Measurements from ENCODE around the gene CAMK2B.

Gene CAMK2B

DNA sequence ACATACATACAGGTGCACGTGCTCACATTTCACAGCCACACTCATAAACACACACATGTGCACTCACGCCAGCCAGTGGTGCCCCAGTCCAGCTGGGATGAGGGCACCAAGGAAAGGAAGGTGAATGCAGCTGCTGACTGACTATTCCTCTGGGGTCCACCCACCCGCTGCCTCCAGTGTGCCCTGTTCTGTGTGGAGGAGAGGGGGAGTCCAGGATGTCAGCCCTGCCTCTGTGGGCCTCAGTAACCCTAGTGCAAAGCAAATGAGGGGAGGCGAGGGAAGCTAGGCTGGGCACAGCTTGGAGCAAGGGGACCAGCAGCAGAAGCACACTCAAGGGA, 67.0 kb downstream of the CAMK2B start:
- TF ChIP-seq SIN3A (IDR thresholded peaks at IDR 0.05; ENCODE audit: borderline replicate concordance, insufficient read depth, low read length) (no peak), FOXP2 (optimal IDR thresholded peaks at IDR 0.05; ENCODE audit: borderline replicate concordance, extremely low read depth, extremely low read length, insufficient read depth) (no peak), POLR2AphosphoS5 (IDR thresholded peaks at IDR 0.05; ENCODE audit: low read depth, low read length) (no peak), TAF1 (IDR thresholded peaks at IDR 0.05; ENCODE audit: borderline replicate concordance, insufficient read depth, low read length) (no peak)
- TF ChIP-seq, protein P1, sequence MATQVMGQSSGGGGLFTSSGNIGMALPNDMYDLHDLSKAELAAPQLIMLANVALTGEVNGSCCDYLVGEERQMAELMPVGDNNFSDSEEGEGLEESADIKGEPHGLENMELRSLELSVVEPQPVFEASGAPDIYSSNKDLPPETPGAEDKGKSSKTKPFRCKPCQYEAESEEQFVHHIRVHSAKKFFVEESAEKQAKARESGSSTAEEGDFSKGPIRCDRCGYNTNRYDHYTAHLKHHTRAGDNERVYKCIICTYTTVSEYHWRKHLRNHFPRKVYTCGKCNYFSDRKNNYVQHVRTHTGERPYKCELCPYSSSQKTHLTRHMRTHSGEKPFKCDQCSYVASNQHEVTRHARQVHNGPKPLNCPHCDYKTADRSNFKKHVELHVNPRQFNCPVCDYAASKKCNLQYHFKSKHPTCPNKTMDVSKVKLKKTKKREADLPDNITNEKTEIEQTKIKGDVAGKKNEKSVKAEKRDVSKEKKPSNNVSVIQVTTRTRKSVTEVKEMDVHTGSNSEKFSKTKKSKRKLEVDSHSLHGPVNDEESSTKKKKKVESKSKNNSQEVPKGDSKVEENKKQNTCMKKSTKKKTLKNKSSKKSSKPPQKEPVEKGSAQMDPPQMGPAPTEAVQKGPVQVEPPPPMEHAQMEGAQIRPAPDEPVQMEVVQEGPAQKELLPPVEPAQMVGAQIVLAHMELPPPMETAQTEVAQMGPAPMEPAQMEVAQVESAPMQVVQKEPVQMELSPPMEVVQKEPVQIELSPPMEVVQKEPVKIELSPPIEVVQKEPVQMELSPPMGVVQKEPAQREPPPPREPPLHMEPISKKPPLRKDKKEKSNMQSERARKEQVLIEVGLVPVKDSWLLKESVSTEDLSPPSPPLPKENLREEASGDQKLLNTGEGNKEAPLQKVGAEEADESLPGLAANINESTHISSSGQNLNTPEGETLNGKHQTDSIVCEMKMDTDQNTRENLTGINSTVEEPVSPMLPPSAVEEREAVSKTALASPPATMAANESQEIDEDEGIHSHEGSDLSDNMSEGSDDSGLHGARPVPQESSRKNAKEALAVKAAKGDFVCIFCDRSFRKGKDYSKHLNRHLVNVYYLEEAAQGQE (IDR thresholded peaks at IDR 0.05; ENCODE audit: insufficient read depth in 1 of 2, low read depth in 2 of 2, low read length in 2 of 2): no peak

DNA sequence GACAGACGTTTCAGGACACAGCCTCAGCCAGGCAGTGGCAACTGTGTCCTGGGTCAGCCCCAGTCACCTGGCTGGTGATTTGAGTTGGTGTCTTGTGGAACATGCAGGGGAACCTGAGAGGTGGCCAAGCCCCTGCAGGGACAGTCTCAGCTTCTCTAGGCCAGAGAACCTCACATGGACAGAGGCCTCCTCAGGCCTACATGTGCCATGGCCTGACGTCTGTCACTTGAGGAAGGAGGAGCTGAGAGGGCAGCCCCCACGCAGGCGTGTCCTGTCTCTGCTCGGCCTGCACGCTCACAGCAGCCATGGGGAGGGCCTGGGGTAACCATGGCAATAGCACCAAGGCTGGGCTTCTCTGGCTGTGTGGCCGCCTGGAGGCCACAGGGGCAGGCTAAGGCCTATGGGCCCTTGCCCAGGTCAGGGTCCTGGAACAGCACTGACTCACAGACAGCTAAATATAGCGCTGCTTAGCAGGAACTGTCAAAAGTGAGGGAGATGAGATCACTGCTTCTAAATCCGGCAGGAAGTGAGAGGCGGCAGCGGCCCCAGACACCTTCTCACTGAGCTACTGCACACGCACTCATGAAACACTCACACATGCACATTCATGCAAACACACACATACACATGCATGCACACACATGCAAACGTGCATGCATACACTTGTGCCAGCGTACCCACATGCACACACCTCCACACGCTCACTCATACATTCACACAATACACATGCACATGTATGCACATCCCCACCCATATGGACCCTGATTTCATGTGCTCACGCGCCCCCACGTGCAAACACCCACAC, 67.6 kb downstream of the CAMK2B start:
- TF ChIP-seq SIN3A (IDR thresholded peaks at IDR 0.05; ENCODE audit: borderline replicate concordance, insufficient read depth, low read length) (no peak), TAF1 (IDR thresholded peaks at IDR 0.05; ENCODE audit: borderline replicate concordance, insufficient read depth, low read length) (no peak), FOXP2 (optimal IDR thresholded peaks at IDR 0.05; ENCODE audit: borderline replicate concordance, extremely low read depth, extremely low read length, insufficient read depth) (no peak), POLR2AphosphoS5 (IDR thresholded peaks at IDR 0.05; ENCODE audit: low read depth, low read length) (0 out of 2 replicates have a peak, but pooled peaks have one; percentile 21)
- TF ChIP-seq, protein P1 (IDR thresholded peaks at IDR 0.05; ENCODE audit: insufficient read depth in 1 of 2, low read depth in 2 of 2, low read length in 2 of 2): peak in 1 of 2 experiments; percentile 46; a peak in 1 of 4 replicates

DNA sequence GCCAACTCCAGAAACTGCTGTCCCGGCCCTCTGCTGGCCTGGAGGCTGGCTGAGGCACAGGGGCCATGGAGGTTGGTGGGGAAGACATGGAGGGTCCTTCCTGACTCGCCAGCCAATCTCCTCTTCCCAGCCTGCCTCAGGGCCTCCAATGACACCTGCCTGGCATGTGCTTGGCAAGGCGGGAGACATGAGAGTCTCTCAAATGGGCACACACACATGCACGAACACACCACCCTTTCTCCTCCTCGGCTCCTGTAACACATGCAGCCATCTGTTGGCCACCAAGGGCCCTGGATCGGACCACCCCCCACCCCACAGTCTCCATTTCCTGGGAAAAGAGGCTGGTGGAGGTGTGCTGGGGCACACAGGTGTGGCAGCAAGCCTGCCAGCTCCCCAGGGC, 68.2 kb downstream of the CAMK2B start:
- TF ChIP-seq, protein P1 (IDR thresholded peaks at IDR 0.05; ENCODE audit: insufficient read depth in 1 of 2, low read depth in 2 of 2, low read length in 2 of 2): no peak
- no peak for TF ChIP-seq TAF1 (IDR thresholded peaks at IDR 0.05; ENCODE audit: borderline replicate concordance, insufficient read depth, low read length)
- TF ChIP-seq FOXP2 (optimal IDR thresholded peaks at IDR 0.05; ENCODE audit: borderline replicate concordance, extremely low read depth, extremely low read length, insufficient read depth): no peak
- TF ChIP-seq SIN3A (IDR thresholded peaks at IDR 0.05; ENCODE audit: borderline replicate concordance, insufficient read depth, low read length): no peak
- TF ChIP-seq POLR2AphosphoS5 (IDR thresholded peaks at IDR 0.05; ENCODE audit: low read depth, low read length): no peak

DNA sequence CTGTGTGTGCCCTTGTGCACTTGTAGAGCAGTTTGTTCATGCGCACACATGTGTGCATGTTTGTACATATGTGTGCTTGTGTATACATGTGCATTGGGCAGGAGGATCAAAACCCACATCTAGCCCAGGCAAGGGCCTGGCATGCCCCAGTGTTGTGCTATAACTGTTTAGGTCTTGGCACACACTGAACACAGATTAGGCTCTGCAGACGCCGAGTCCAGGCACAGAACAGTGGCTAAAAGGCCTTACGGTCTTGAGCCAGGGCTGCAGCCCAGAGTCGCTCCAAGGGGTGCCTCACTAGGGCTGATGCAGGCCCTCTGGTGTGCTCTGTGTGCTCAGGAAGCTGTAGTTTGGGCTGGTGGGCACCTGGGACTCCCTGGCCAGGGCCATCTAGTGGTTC, 68.9 kb downstream of the CAMK2B start:
- no peak for TF ChIP-seq TAF1 (IDR thresholded peaks at IDR 0.05; ENCODE audit: borderline replicate concordance, insufficient read depth, low read length)

DNA sequence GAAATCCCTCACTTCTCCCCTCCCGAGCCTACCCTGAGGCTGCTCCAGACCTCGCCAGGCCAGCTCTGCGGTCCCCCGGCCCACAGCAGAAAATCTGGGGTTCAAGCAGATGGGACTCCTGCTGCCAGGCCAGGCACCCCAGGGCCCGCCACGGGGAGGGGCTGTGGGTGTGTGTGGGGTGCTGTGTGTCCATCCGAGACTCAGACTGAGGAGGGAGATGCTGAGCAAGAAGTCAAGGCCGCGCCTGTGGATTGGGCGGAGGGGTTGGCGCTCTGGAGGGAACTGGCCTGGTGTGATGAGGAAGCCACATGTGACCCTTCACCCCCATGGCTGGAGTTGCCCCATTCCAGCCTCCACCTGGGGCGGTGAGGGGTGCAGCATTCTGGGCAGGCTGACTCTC, 73.5 kb downstream of the CAMK2B start:
- TF ChIP-seq, protein P1 (IDR thresholded peaks at IDR 0.05; ENCODE audit: insufficient read depth in 1 of 2, low read depth in 2 of 2, low read length in 2 of 2): no peak
- TF ChIP-seq SIN3A (IDR thresholded peaks at IDR 0.05; ENCODE audit: borderline replicate concordance, insufficient read depth, low read length) (no peak), TAF1 (IDR thresholded peaks at IDR 0.05; ENCODE audit: borderline replicate concordance, insufficient read depth, low read length) (no peak), POLR2AphosphoS5 (IDR thresholded peaks at IDR 0.05; ENCODE audit: low read depth, low read length) (no peak), FOXP2 (optimal IDR thresholded peaks at IDR 0.05; ENCODE audit: borderline replicate concordance, extremely low read depth, extremely low read length, insufficient read depth) (no peak)

Data from PFSK-1 (cell line).